GM13976 (cell line): ENCODE measurements around the gene ARV1.
"Not testable (repeated sequence)": the region's sequence is repeated elsewhere in the genome, so short reads cannot be mapped to it uniquely, and the experiment has no call there.

Source experiments
- DNase-seq: peaks from one replicate; pipeline ENCODE4 v3.0.0; 2012; ENCODE audit warnings: low spot score
- in situ Hi-C: fragments of 300-500 bp; cut with MboI; formaldehyde crosslinking; loops from one replicate; pipeline ENCODE4 v1.12.0; 2022; ENCODE audit warnings: low sequenced_read_pairs, mixed read lengths, inconsistent platforms; ENCODE audit not compliant: unreplicated experiment
- TF ChIP-seq, protein P1 (sequence below): IDR thresholded peaks from 2 replicates; pipeline ENCODE4 v1.5.1; 2012; ENCODE audit warnings: borderline replicate concordance, mild to moderate bottlenecking; ENCODE audit not compliant: insufficient read depth; ENCODE audit errors: extremely low read depth, missing control alignments, control extremely low read depth

ARV1 gene

DNA sequence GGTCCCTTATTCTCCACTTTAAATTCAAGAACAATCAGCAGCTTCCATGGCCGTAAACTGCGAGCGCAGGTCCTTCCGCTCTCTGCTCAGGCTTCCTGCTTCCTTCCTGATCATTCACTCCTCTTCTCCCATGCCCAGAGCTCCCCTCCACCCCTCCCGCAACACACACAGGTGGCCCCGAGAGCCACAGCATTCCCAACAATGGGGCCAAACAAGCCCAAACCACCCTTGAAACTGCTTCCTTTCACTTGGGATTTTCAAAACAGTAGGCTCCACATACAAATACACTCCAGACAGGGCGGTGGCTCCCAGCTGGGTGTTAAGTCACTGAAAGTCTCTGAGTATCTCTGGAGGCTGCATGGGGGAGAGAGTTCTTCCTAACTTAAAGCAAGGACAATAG lies 49.8 kb downstream of the ARV1 start:
- TF ChIP-seq, protein P1, sequence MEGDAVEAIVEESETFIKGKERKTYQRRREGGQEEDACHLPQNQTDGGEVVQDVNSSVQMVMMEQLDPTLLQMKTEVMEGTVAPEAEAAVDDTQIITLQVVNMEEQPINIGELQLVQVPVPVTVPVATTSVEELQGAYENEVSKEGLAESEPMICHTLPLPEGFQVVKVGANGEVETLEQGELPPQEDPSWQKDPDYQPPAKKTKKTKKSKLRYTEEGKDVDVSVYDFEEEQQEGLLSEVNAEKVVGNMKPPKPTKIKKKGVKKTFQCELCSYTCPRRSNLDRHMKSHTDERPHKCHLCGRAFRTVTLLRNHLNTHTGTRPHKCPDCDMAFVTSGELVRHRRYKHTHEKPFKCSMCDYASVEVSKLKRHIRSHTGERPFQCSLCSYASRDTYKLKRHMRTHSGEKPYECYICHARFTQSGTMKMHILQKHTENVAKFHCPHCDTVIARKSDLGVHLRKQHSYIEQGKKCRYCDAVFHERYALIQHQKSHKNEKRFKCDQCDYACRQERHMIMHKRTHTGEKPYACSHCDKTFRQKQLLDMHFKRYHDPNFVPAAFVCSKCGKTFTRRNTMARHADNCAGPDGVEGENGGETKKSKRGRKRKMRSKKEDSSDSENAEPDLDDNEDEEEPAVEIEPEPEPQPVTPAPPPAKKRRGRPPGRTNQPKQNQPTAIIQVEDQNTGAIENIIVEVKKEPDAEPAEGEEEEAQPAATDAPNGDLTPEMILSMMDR, result no peak
- no peak for DNase-seq
- in situ Hi-C loops, result no loop called here

DNA sequence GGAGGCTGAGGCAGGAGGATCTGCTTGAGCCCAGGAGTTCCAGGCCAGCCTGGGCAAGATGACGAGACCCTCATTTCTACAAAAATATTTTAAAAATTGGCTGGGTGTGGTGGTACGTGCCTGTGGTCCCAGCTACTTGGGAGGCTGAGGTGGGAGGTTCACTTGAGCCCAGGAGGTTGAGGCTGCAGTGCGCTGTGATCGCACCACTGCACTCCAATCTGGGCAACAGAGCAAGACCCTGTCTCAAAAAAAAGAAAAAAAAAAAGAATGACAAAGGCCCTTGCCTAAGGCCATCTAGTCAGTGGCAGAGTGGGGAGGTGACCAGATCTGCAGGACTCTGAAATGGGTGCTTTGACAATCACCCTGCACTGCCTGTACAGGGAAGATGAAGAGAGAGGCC lies 50.4 kb downstream of the ARV1 start:
- in situ Hi-C loops, DNase-seq: not testable (repeated sequence)

DNA sequence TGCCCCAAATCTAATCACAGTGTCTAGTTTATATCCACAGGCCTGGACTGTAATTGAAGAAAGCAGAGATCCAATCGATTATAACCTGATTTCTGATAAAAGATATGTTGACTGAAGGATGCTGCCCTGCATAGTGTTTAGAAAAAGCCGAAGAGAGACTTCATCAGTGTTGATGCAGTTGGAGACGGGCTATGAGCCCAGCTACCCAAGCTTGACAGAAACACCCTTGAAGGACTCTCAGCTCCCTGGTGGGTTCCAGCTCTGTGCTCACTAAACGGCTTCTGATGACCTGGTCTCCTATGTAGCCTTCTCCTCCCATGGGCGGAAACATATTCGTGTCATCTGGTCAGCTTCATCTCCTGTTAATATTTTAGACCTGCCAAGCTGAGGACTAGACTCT lies 50.9 kb downstream of the ARV1 start:
- no peak for DNase-seq
- in situ Hi-C loops, result no loop called here
- TF ChIP-seq, protein P1, result no peak

DNA sequence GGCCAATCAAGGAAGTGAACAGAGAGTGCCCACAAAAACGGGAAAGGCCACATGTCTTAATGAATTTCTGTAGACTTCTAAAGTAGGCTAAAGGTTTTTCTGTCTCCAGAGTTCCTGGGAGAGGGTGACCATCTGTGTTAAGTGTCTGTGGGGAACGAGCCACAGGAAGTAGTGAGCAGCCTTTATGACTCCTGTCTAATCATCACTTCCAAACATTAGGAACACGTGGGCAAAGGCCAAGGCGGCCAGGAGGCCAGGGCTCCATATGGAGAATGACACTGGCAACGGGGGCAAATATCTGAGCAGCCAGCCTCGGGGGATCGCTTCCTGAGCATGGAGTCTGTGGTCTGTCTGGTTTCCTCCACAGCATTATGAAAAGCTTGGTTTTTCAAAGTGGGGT lies 54.1 kb downstream of the ARV1 start:
- in situ Hi-C loops, result no loop called here
- no peak for DNase-seq
- TF ChIP-seq, protein P1, result no peak

DNA sequence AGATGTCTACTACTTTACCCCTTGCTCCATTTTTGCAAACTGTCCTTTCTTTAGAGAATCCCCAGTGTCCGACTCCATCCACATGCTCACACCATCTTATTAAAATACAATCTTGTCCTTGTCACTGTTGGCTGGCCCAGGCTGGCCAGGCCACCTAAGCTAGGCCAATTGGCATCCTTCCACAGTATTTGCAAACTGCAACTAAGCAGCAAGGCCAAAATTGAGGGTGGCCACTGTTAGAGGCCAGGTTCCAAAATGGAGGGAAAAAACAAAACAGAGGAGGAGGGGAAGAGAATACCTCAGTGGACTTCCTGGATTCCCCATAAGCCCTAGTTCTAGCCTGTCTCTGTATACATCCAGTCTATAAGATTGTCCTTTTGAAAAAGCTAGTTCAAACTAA lies 56.9 kb downstream of the ARV1 start:
- TF ChIP-seq, protein P1, result no peak
- DNase-seq, result no peak
- in situ Hi-C loops, result no loop called here

DNA sequence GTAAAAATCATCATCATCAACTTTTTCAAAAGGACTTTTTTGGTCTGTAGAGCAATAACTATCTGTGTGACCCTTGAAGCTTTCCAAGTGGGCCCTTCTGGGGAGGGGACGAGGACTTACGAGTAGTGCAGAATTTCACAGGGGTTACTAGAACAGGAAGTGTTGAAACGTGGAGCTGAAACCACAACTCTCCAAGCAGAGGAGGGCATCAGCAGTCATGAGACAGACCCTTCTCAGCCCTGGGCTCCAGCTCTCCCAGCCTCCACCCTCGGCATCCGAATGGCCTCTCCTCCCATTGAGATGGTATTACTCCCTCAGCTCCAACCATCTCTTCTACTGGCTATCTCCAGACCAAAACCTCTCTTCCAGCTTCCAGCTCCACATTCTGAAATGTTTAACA lies 57.5 kb downstream of the ARV1 start:
- TF ChIP-seq, protein P1, result no peak
- no peak for DNase-seq
- in situ Hi-C loops, result no loop called here

DNA sequence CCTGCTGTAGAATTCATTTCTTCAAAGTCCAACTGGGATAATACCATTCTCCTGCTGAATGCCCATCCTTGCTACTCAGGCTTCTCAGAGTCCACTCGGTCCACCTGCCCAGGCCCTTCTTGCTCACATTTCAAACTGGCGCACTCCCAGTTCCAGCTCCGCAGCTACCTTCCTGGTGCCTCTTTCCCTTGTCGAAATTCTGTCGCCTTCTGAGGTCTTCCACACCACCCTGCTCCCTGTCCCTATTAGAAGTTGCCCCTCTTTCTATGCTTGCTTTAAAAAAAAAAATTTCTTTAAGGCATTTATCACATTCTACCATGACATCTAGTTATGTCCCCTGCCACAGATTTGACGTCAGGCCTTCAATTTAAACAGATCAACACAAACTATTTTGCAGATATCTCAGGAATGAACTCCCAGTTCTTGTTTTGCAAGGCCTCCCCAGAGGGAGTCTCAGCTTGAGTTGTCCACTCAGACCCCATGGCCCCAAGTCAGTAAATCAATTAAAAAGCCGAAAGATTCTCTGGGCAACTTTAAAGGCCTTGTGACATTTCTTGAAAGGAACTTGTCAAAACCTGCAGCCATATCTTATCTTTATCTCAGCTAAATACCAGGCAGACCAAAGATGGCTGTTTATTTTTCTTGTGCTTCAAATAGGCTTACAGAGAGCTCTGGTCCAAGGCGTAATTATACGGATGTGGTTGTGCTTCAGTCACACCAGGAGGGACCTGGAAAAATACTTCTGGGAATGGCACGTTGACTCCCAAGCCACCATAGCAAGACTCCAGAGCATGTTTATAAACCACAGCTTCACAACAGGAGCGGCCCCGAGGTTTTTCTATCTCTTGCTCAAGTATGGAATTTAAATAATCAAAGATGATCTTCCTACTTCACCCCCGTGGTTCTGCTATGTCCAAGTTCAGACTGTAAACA lies 59.0 kb downstream of the ARV1 start:
- no peak for DNase-seq
- in situ Hi-C loops, result no loop called here
- TF ChIP-seq, protein P1, result no peak
